Measurements from ENCODE around the gene ACSS1.

ACSS1 gene

GRCh38 chr20:24981282-24981681 is 76.7 kb downstream of the ACSS1 start:
- no peak overlapping the region for H3K27ac ChIP-seq
- DNase-seq (ENCODE audit: low read depth, low spot score): no peak

GRCh38 chr20:24980291-24981053 is 77.5 kb downstream of the ACSS1 start:
- H3K27ac ChIP-seq: no peak overlapping the region
- no peak for DNase-seq (ENCODE audit: low read depth, low spot score)

GRCh38 chr20:24979036-24979960 is 78.6 kb downstream of the ACSS1 start:
- no peak for DNase-seq (ENCODE audit: low read depth, low spot score)
- H3K27ac ChIP-seq: no peak overlapping the region

- H3K27ac ChIP-seq: no peak overlapping the region
- DNase-seq (ENCODE audit: low read depth, low spot score): no peak
These were observed 79.4 kb downstream of the ACSS1 start for GRCh38 chr20:24978513-24978912.

- DNase-seq (ENCODE audit: low read depth, low spot score): no peak
These were observed 80.1 kb downstream of the ACSS1 start for GRCh38 chr20:24977797-24978196.

GRCh38 chr20:24977336-24977735 is 80.6 kb downstream of the ACSS1 start:
- no peak overlapping the region for H3K27ac ChIP-seq
- DNase-seq (ENCODE audit: low read depth, low spot score): no peak

More at GRCh38 chr20:24977797-24978196, 80.1 kb downstream of the ACSS1 start:
- H3K27ac ChIP-seq: no peak overlapping the region

GRCh38 chr20:24972341-24972740 is 85.6 kb downstream of the ACSS1 start:
- no peak overlapping the region for H3K27ac ChIP-seq
- no peak for DNase-seq (ENCODE audit: low read depth, low spot score)

GRCh38 chr20:24971376-24972101 is 86.4 kb downstream of the ACSS1 start:
- H3K27ac ChIP-seq: no peak overlapping the region
- DNase-seq (ENCODE audit: low read depth, low spot score): no peak

GRCh38 chr20:24970754-24971153 is 87.2 kb downstream of the ACSS1 start:
- no peak overlapping the region for H3K27ac ChIP-seq
- DNase-seq (ENCODE audit: low read depth, low spot score): no peak

GRCh38 chr20:24970030-24970553 is 87.8 kb downstream of the ACSS1 start:
- DNase-seq (ENCODE audit: low read depth, low spot score): no peak

GRCh38 chr20:24969186-24970029 is 88.5 kb downstream of the ACSS1 start:
- no peak overlapping the region for H3K27ac ChIP-seq
- DNase-seq (ENCODE audit: low read depth, low spot score): no peak

More at GRCh38 chr20:24970030-24970553, 87.8 kb downstream of the ACSS1 start:
- no peak overlapping the region for H3K27ac ChIP-seq

- no peak overlapping the region for H3K27ac ChIP-seq
These were observed 89.6 kb downstream of the ACSS1 start for GRCh38 chr20:24968278-24968800.

GRCh38 chr20:24966317-24967012 is 91.5 kb downstream of the ACSS1 start:
- DNase-seq (ENCODE audit: low read depth, low spot score): no peak
- H3K27ac ChIP-seq: no peak overlapping the region

More at GRCh38 chr20:24968278-24968800, 89.6 kb downstream of the ACSS1 start:
- no peak for DNase-seq (ENCODE audit: low read depth, low spot score)

- no peak for DNase-seq (ENCODE audit: low read depth, low spot score)
- H3K27ac ChIP-seq: no peak overlapping the region
These were observed 92.6 kb downstream of the ACSS1 start for GRCh38 chr20:24965065-24965919.

- no peak overlapping the region for H3K27ac ChIP-seq
These were observed 93.5 kb downstream of the ACSS1 start for GRCh38 chr20:24964506-24964840.

GRCh38 chr20:24963672-24964505 is 94.0 kb downstream of the ACSS1 start:
- no peak overlapping the region for H3K27ac ChIP-seq
- no peak for DNase-seq (ENCODE audit: low read depth, low spot score)

More at GRCh38 chr20:24964506-24964840, 93.5 kb downstream of the ACSS1 start:
- DNase-seq (ENCODE audit: low read depth, low spot score): no peak

GRCh38 chr20:24962510-24962909 is 95.4 kb downstream of the ACSS1 start:
- no peak for DNase-seq (ENCODE audit: low read depth, low spot score)
- H3K27ac ChIP-seq: no peak overlapping the region

All from epithelial cell of prostate (primary cell).